Neural cell (in vitro differentiated cells): Measurements from ENCODE around the gene PRDM11. TPM values are rescaled to one million over a fixed set of nuclear protein-coding genes. Genes with fewer than 3 reads are reported as not detected.

ENCODE experiments used
- H2AFZ ChIP-seq: fragments of 200-600, 300-800 bp; sonication (generic), shearing (Covaris generic); 2 replicates; pipeline ENCODE4 v1.6.0; 2014; ENCODE audit warnings: low read depth, mild to moderate bottlenecking, antibody characterized with exemption, low read length, moderate library complexity
- H3F3A ChIP-seq: fragments of 200-600 bp; shearing (Covaris generic); 2 replicates; pipeline ENCODE4 v1.6.1; 2016; ENCODE audit warnings: mild to moderate bottlenecking, moderate library complexity, mixed read lengths, antibody characterized with exemption, low read length; ENCODE audit not compliant: insufficient read depth, poor library complexity, severe bottlenecking
- H3K27ac ChIP-seq: fragments of 200-600, 300-800 bp; sonication (generic), shearing (Covaris generic); 2 replicates; pipeline ENCODE4 v1.5.1; 2014; ENCODE audit warnings: mild to moderate bottlenecking, low read length, moderate library complexity
- H3K27me3 ChIP-seq: fragments of 300-800, 200-600 bp; sonication (generic), shearing (Covaris generic); 2 replicates; pipeline ENCODE4 v1.6.0; 2014; ENCODE audit warnings: mild to moderate bottlenecking, low read depth, low read length, moderate library complexity; ENCODE audit not compliant: insufficient read depth
- H3K36me3 ChIP-seq: fragments of 300-800, 200-600 bp; sonication (generic), shearing (Covaris generic); 2 replicates; pipeline ENCODE4 v1.5.1; 2014; ENCODE audit warnings: mild to moderate bottlenecking, antibody characterized with exemption, low read length, moderate library complexity; ENCODE audit not compliant: insufficient read depth
- H3K4me2 ChIP-seq: fragments of 300-800, 200-600 bp; sonication (generic), shearing (Covaris generic); 2 replicates; pipeline ENCODE4 v1.6.0; 2014; ENCODE audit warnings: mild to moderate bottlenecking, low read length
- H3K4me3 ChIP-seq: fragments of 300-800, 200-600 bp; sonication (generic), shearing (Covaris generic); 2 replicates; pipeline ENCODE4 v1.5.1; 2014; ENCODE audit warnings: mild to moderate bottlenecking, low read length, moderate library complexity
- H3K79me2 ChIP-seq: fragments of 200-600 bp; shearing (Covaris generic); replicated peaks from 2 replicates; pipeline ENCODE4 v1.6.0; 2014; ENCODE audit warnings: mild to moderate bottlenecking, low read length, moderate library complexity; ENCODE audit not compliant: insufficient read depth
- H3K9ac ChIP-seq: fragments of 300-800, 200-600 bp; sonication (generic), shearing (Covaris generic); 2 replicates; pipeline ENCODE4 v1.6.1; 2016; ENCODE audit warnings: mild to moderate bottlenecking, low read length, mixed read lengths
- H3K9me2 ChIP-seq: fragments of 200-600 bp; shearing (Covaris generic); 2 replicates; pipeline ENCODE4 v1.6.1; 2016; ENCODE audit warnings: mild to moderate bottlenecking, low read length, mixed read lengths; ENCODE audit not compliant: insufficient read depth
- H3K9me3 ChIP-seq: fragments of 200-600, 300-800 bp; sonication (generic), shearing (Covaris generic); 2 replicates; pipeline ENCODE4 v1.6.1; 2016; ENCODE audit warnings: mild to moderate bottlenecking, mixed run types, low read length, moderate library complexity, mixed read lengths
- H4K20me1 ChIP-seq: fragments of 200-600 bp; shearing (Covaris generic); 2 replicates; pipeline ENCODE4 v1.6.1; 2016; ENCODE audit warnings: mild to moderate bottlenecking, mixed run types; ENCODE audit not compliant: insufficient read depth
- CTCF ChIP-seq: fragments of 450-650 bp; IDR thresholded peaks from 2 replicates; pipeline ENCODE4 v1.5.1; 2014; ENCODE audit warnings: antibody characterized with exemption, mild to moderate bottlenecking, moderate library complexity; ENCODE audit not compliant: poor library complexity, severe bottlenecking
- EP300 ChIP-seq: fragments of 450-650 bp; conservative IDR thresholded peaks from 2 replicates; pipeline ENCODE4 v1.6.1; 2014; ENCODE audit warnings: antibody characterized with exemption, mild to moderate bottlenecking, moderate library complexity; ENCODE audit not compliant: poor library complexity, severe bottlenecking
- EZH2 ChIP-seq: fragments of 200-600, 300-800 bp; shearing (Covaris generic), sonication (generic); IDR thresholded peaks from 2 replicates; pipeline ENCODE4 v1.6.1; 2014; ENCODE audit warnings: antibody characterized with exemption, low read length, borderline replicate concordance, mild to moderate bottlenecking; ENCODE audit not compliant: insufficient read depth, poor library complexity, severe bottlenecking
- MXI1 ChIP-seq: fragments of 450-650 bp; conservative IDR thresholded peaks from 2 replicates; pipeline ENCODE4 v1.6.1; 2014; ENCODE audit warnings: antibody characterized with exemption, mild to moderate bottlenecking; ENCODE audit not compliant: poor library complexity, severe bottlenecking
- POLR2AphosphoS5 ChIP-seq: IDR thresholded peaks from 2 replicates; pipeline ENCODE4 v1.6.1; 2012
- REST ChIP-seq: IDR thresholded peaks from 2 replicates; pipeline ENCODE4 v1.6.1; 2012; ENCODE audit warnings: borderline replicate concordance
- SMC3 ChIP-seq: fragments of 450-650 bp; conservative IDR thresholded peaks from 2 replicates; pipeline ENCODE4 v1.6.1; 2014; ENCODE audit warnings: antibody characterized with exemption, mild to moderate bottlenecking, moderate library complexity; ENCODE audit not compliant: poor library complexity
- TAF1 ChIP-seq: IDR thresholded peaks from 2 replicates; pipeline ENCODE4 v1.6.1; 2012; ENCODE audit warnings: low read depth
- polyA plus RNA-seq: library from polyadenylated mRNA; depleted of rRNA; stranded (reverse); fragments of >200 nt; gene quantifications from 2 replicates; pipeline ENCODE4 v1.2.3, GENCODE V29; 2014

Gene PRDM11
- polyA plus RNA-seq, 1 donor from 2014 or later = 2.0 TPM

- H3K79me2 ChIP-seq = no peaks in the 10 kb centered on the region
- no peaks in the 10 kb centered on the region for H3F3A ChIP-seq
- no peaks in the 10 kb centered on the region for H3K9me3 ChIP-seq
- H3K4me2 ChIP-seq = no peak overlapping the region
- no peak for TF ChIP-seq EP300
- TF ChIP-seq TAF1 = no peak
- H3K4me3 ChIP-seq = peak overlapping the region; percentile 33
- no peak overlapping the region for H2AFZ ChIP-seq
- no peaks in the 10 kb centered on the region for H4K20me1 ChIP-seq
- peak overlapping the region; percentile 70 for H3K27ac ChIP-seq
- H3K36me3 ChIP-seq = no peaks in the 10 kb centered on the region
- H3K9me2 ChIP-seq = no peaks in the 10 kb centered on the region
- H3K9ac ChIP-seq = peak overlapping the region; percentile 38
- H3K27me3 ChIP-seq = no peaks in the 10 kb centered on the region
These were observed 132.3 kb downstream of the PRDM11 start for GRCh38 chr11:45278714-45279113.

DNA sequence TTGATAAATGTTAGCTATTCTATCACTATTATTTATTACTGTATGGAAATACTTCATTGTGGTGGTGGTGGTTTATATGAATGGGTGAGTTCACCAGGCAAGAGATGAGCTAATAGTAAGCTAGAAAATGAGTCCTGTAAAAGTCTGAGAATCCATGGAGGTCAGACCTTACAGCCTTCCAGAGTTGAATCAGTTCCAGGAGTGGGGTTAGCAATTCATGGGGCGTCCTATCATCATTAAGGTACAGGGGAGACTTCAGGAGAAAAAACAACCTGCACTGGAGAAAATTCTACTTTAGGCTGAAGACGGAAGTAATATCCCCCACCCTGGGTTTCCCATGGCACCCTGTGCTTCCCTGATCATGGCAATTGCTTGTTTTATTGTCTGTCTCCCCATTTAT, 133.2 kb downstream of the PRDM11 start:
- no peaks in the 10 kb centered on the region for H3K9me3 ChIP-seq
- H3K9me2 ChIP-seq = no peaks in the 10 kb centered on the region
- H3K36me3 ChIP-seq = no peaks in the 10 kb centered on the region
- no peak overlapping the region for H3K4me2 ChIP-seq
- H3K9ac ChIP-seq = no peak overlapping the region
- H3K27ac ChIP-seq = no peak overlapping the region
- H3K4me3 ChIP-seq = no peak overlapping the region
- no peaks in the 10 kb centered on the region for H3K27me3 ChIP-seq
- no peaks in the 10 kb centered on the region for H3F3A ChIP-seq
- TF ChIP-seq CTCF (no peak), EZH2 (no peak)
- no peaks in the 10 kb centered on the region for H4K20me1 ChIP-seq
- H2AFZ ChIP-seq = no peak overlapping the region
- peaks cover 5% of the 10 kb centered on the region for H3K79me2 ChIP-seq

- no peaks in the 10 kb centered on the region for H4K20me1 ChIP-seq
- no peaks in the 10 kb centered on the region for H3F3A ChIP-seq
- no peak overlapping the region for H3K27ac ChIP-seq
- no peak overlapping the region for H3K4me2 ChIP-seq
- TF ChIP-seq CTCF (no peak), EZH2 (no peak), MXI1 (no peak), EP300 (no peak), SMC3 (no peak), TAF1 (no peak), POLR2AphosphoS5 (no peak), REST (no peak)
- H3K79me2 ChIP-seq = peaks cover 9% of the 10 kb centered on the region
- H3K36me3 ChIP-seq = no peaks in the 10 kb centered on the region
- H3K4me3 ChIP-seq = no peak overlapping the region
- no peak overlapping the region for H3K9ac ChIP-seq
- no peak overlapping the region for H2AFZ ChIP-seq
- no peaks in the 10 kb centered on the region for H3K9me3 ChIP-seq
- no peaks in the 10 kb centered on the region for H3K9me2 ChIP-seq
- H3K27me3 ChIP-seq = no peaks in the 10 kb centered on the region
These were observed 134.0 kb downstream of the PRDM11 start for GRCh38 chr11:45280449-45280848.
